Panc1 (cell line): ENCODE measurements around the gene TMCC1.

Source experiments
- CTCF ChIP-seq: fragments of 450-650 bp; IDR thresholded peaks from 2 replicates; pipeline ENCODE4 v1.5.1; 2017; ENCODE audit warnings: mild to moderate bottlenecking
- POLR2AphosphoS5 ChIP-seq: IDR thresholded peaks from 2 replicates; pipeline ENCODE4 v1.6.1; 2012; ENCODE audit warnings: mild to moderate bottlenecking, low read depth, low read length, moderate library complexity

GRCh38 chr3:129854460-129854859 lies 39.1 kb downstream of the TMCC1 start:
- TF ChIP-seq POLR2AphosphoS5 (no peak), CTCF (no peak)
